ENCODE measurements around the gene PRKCH.

GRCh38 chr14:61300209-61300608 is 21.2 kb upstream of the PRKCH start:
- TF ChIP-seq CTCF (IDR thresholded peaks at IDR 0.05; ENCODE audit: low read depth, low read length) (no peak), POLR2A (IDR thresholded peaks at IDR 0.05; ENCODE audit: extremely low read depth, insufficient read length) (no peak), MYC (IDR thresholded peaks at IDR 0.05; ENCODE audit: low read depth, low read length) (no peak)
- TF ChIP-seq, protein P1, sequence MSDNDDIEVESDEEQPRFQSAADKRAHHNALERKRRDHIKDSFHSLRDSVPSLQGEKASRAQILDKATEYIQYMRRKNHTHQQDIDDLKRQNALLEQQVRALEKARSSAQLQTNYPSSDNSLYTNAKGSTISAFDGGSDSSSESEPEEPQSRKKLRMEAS (IDR thresholded peaks at IDR 0.05; ENCODE audit: low read depth, low read length) = no peak

Data from NB4 (cell line).